NCI-H1417 treated with DMSO at 0.1 percent for 48 hours (cell line): ENCODE results near the gene STEAP2.
"Not testable (repeated sequence)": the region's sequence is repeated elsewhere in the genome, so short reads cannot be mapped to it uniquely, and the experiment has no call there.

Experiments
- DNase-seq: peaks from one replicate; lab custom pipeline; 2025; lab: John Stamatoyannopoulos, UW

The STEAP2 gene

GRCh38 chr7:90211391-90212148 is at the start of gene STEAP2:
TSS of gene STEAP2 (plus strand) at chr7:90211740. CDS start at chr7:90225083, 13,343 bp downstream.
- DNase-seq = peak; percentile 67

GRCh38 chr7:90163534-90163933 is 48.0 kb upstream of the STEAP2 start:
- DNase-seq = no peak

GRCh38 chr7:90165724-90166123 is 45.8 kb upstream of the STEAP2 start:
- DNase-seq = no peak

- DNase-seq = no peak
Observed at GRCh38 chr7:90166153-90166552, 45.4 kb upstream of the STEAP2 start.

GRCh38 chr7:90167361-90167760 is 44.2 kb upstream of the STEAP2 start:
- no peak for DNase-seq

GRCh38 chr7:90169891-90170290 is 41.6 kb upstream of the STEAP2 start:
- no peak for DNase-seq

GRCh38 chr7:90172121-90172520 is 39.4 kb upstream of the STEAP2 start:
- DNase-seq = no peak

- no peak for DNase-seq
Observed at GRCh38 chr7:90172624-90173023, 38.9 kb upstream of the STEAP2 start.

GRCh38 chr7:90173127-90173844 is 38.3 kb upstream of the STEAP2 start:
- no peak for DNase-seq

- DNase-seq = no peak
Observed at GRCh38 chr7:90175667-90176066, 35.9 kb upstream of the STEAP2 start.

- no peak for DNase-seq
Observed at GRCh38 chr7:90176195-90176594, 35.3 kb upstream of the STEAP2 start.

- no peak for DNase-seq
Observed at GRCh38 chr7:90178166-90178565, 33.4 kb upstream of the STEAP2 start.

GRCh38 chr7:90178679-90179278 is 32.8 kb upstream of the STEAP2 start:
- no peak for DNase-seq

- DNase-seq = no peak
Observed at GRCh38 chr7:90180011-90180585, 31.4 kb upstream of the STEAP2 start.

- DNase-seq = no peak
Observed at GRCh38 chr7:90180649-90181048, 30.9 kb upstream of the STEAP2 start.

GRCh38 chr7:90181485-90181884 is 30.1 kb upstream of the STEAP2 start:
- DNase-seq = no peak

- not testable (repeated sequence) for DNase-seq
Observed at GRCh38 chr7:90186290-90186689, 25.2 kb upstream of the STEAP2 start.

- DNase-seq = no peak
Observed at GRCh38 chr7:90187507-90188050, 24.0 kb upstream of the STEAP2 start.

- no peak for DNase-seq
Observed at GRCh38 chr7:90188281-90188680, 23.3 kb upstream of the STEAP2 start.

- DNase-seq = no peak
Observed at GRCh38 chr7:90190995-90191394, 20.5 kb upstream of the STEAP2 start.

GRCh38 chr7:90191648-90192047 is 19.9 kb upstream of the STEAP2 start:
- DNase-seq = no peak
